ENCODE measurements around the gene BSPH1.
"Not testable (repeated sequence)": the region's sequence is repeated elsewhere in the genome, so short reads cannot be mapped to it uniquely, and the experiment has no call there.

The BSPH1 gene, protein sequence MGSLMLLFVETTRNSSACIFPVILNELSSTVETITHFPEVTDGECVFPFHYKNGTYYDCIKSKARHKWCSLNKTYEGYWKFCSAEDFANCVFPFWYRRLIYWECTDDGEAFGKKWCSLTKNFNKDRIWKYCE

GRCh38 chr19:47992070-47992469, at the start of gene BSPH1:
TSS of gene BSPH1 (minus strand) at chr19:47992170. CDS start at chr19:47992081, 89 bp downstream.
- DNase-seq (ENCODE audit: low spot score), result no peak

DNA sequence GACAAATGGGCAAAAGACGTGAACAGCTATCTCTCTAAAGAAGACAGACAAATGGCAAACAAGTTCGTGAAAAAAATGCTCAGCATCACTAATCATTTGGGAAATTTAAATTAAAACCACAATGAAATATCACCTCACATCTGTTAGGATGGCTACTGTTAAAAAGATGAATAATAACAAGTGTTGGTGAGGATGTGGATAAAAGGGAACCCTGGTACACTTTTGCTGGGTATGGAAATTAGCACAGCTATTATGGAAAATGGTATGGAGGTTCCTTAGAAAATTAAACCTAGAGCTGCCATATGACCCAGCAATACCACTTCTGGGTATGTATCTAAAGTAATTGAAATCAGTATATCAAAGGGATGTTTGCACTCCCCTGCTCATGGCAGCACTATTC, 44.8 kb upstream of the BSPH1 start:
- no peak for DNase-seq (ENCODE audit: low spot score)

DNA sequence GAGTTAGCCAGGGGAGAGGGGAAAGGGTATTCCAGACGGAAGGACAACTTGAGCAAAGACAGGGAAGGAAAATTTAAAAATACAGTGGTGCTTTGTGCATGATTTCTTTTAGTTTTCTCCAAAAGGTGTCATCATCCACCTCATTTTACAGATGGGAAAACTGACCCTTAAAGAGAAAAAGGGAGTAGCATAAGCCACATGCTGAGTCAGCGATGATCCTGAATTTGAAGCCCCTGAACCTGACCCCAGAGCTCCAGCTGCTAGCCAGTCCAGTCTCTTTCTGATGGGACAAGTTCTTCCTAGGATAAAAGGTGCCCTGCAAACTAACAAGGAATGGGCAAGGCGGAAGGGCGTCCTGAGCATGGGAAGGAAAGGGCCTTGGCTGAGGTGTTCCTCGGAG, 41.6 kb upstream of the BSPH1 start:
- DNase-seq (ENCODE audit: low spot score), result no peak

DNA sequence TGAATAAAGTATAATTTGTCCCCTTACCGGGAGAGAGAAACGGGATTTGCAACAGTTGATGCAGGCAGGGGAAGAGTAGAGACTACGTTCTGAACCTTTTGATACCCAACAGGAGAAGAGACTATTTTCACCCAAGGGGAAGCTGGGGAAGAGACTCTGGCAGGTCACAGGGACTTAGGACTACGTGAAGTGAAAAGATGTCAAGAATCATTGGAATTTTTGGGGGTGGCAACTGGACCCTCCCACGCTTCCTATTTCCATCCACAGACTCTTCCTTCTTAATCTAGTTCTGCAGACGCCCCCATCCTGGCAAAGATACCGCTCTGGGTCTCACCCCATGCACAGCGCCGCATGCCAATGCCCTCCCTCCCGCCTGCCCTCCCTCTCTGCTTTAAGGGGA, 38.1 kb upstream of the BSPH1 start:
- no peak for DNase-seq (ENCODE audit: low spot score)

GRCh38 chr19:48029431-48029830, 37.5 kb upstream of the BSPH1 start:
- no peak for DNase-seq (ENCODE audit: low spot score)

DNA sequence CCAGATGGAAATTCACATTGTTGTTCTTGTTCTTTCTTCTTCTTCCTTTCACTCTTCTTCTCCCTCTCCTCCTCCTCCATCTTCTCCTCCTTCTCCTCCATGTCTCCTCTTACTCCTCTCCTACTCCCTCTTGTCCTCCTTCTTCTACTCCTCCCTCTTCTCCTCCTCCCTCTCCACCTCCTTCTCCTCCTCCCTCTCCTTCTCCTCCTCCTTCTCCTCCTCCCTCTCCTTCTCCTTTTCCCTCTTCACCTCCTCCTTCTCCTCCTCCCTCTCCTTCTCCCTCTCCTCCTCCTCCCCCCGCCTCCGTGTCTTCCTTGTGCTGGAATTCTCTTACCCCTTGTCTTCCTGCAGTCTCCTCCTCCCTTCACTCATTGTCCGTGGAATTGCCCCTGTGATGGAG, 33.5 kb upstream of the BSPH1 start:
- DNase-seq (ENCODE audit: low spot score), result no peak

DNA sequence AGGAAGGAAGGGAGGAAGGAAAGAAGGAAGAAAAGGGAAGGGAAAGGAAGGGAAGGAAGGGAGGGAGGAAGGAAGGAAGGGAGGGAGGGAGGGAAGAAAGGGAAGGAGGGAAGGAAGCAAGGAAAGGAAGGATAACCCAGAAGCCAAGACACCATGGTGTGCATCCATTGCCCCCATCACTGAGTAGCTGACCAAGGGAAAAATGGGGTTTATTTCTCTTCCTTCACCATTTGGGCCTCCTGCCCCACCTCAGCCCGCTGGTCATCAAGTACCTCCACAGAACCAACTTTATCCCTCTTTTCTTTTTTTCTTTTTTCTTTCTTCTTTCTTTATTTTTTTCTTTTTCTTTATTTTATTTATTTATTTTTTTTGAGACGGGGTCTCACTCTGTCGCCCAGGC, 31.5 kb upstream of the BSPH1 start:
- no peak for DNase-seq (ENCODE audit: low spot score)

- no peak for DNase-seq (ENCODE audit: low spot score)
These were observed 31.0 kb upstream of the BSPH1 start for GRCh38 chr19:48023011-48023410.

DNA sequence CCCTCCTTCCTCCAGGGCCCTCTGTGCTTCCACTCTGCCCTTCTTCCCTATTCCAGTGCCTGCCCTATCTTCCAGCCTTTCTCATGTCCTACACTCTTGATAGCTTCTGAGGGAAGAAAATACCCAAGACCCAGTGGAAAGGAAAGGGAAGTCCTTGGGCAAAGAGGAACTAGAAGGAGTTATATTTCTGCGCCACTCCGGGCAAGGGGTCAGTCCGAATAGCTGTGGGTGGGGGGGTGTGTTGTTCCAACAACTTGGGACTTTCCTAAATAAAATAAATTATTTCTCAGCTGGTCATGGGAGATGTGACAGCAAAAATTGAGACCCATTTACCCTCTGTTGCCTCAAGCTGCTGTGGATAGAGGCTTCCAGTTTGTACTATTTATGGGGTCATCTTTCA, 28.7 kb upstream of the BSPH1 start:
- no peak for DNase-seq (ENCODE audit: low spot score)

DNA sequence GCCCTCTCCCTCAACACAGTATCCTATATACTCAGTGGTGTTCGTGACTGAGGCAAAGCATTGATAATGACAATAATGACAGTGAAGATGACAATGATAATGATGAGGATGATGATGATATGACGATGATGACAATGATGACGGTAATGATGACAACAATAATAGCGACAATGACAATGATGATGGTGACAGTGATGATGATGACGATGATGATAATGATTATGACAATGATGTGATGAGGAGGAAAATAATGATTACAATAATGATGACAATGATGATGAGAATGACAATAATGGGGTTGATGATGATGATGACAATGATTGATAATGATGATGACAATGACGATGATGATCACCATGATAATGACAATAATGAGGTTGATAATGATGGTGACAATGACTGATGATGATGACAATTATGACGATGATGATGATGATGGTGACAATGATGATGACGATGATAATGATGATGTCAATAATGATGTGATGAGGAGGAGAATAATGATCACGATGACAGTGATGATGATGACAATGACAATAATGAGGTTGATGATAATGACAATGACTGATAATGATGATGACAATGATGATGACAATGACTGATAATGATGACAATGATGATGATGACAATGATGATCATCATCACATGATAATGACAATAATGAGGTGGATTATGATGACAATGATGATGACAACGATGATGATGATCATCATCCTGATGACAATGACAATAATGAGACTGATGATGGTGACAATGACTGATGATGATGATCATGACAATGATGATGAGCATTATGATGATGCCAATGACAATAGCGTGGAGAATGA, 19.2 kb upstream of the BSPH1 start:
- DNase-seq (ENCODE audit: low spot score), result no peak

GRCh38 chr19:48006762-48007161, 14.8 kb upstream of the BSPH1 start:
- DNase-seq (ENCODE audit: low spot score), result no peak

GRCh38 chr19:48004236-48004635, 12.3 kb upstream of the BSPH1 start:
- no peak for DNase-seq (ENCODE audit: low spot score)

- DNase-seq (ENCODE audit: low spot score), result no peak
These were observed 8.9 kb upstream of the BSPH1 start for GRCh38 chr19:48000846-48001245.

GRCh38 chr19:47998800-47999199, 6.8 kb upstream of the BSPH1 start:
- DNase-seq (ENCODE audit: low spot score), result no peak

DNA sequence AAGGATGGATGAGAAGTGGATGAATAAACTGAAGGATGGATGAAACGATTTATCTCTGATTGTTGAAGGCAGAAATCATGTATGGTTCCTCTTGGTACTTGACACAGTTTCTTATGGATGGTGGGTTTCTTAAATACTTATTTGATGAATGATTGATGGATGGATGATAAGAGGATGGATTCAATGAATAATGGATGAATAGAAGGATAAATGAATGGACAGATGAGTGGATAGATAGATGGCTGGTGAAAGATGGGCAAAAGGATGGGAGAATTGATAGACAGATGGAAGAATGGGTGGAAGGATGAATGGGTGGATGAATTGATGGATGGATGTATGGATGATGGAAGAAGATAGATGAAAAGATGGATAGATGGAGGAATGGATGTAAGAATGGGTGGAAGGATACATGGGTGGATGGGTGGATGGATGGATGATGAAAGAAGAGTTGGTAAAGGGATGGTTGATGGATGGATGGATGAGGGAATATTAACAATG, 4.3 kb upstream of the BSPH1 start:
- no peak for DNase-seq (ENCODE audit: low spot score)

- no peak for DNase-seq (ENCODE audit: low spot score)
These were observed 2.3 kb upstream of the BSPH1 start, which contains the start of gene ELSPBP1 for GRCh38 chr19:47994209-47994802. TSS of gene ELSPBP1 (plus strand) at chr19:47994632. CDS start at chr19:48008668, 14,036 bp downstream.

GRCh38 chr19:47991191-47991808, 670 bp downstream of the BSPH1 start:
- DNase-seq (ENCODE audit: low spot score), result no peak

- DNase-seq (ENCODE audit: low spot score), result no peak
These were observed 18.4 kb downstream of the BSPH1 start for GRCh38 chr19:47973529-47973928.

DNA sequence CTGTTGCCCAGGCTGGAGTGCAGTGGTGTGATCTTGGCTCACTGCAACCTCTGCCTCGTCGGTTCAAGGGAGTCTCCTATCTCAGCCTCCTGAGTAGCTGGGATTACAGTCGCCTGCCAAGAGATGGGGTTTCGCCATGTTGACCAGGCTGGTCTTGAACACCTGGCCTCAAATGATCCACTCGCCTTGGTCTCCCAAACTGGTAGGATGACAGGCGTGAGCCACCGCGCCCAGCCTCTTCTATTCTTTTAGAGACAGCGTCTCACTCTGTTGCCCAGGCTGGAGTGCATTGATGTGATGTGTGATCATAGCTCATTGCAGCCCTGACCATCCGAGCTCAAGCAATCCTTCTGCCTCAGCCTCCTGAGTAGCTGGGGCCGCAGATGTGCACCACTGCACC, 36.0 kb downstream of the BSPH1 start:
- DNase-seq (ENCODE audit: low spot score), result not testable (repeated sequence)

DNA sequence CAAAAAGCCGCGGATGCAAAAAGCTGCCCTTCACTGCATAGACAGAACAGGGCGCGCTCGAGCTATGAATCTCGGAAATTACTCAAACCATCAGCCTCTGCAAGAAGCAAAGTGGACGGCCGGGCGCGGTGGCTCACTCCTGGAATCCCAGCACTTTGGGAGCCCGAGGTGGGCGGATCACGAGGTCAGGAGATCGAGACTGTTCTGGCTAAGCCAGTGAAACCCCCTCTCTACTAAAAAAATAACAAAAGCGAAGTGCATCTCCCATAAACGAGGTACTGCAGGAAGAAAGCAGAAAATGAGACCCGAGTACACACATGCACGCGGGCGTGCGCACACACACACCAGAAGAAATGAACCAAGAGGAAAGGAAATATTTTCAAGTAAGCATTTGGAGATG, 39.8 kb downstream of the BSPH1 start:
- not testable (repeated sequence) for DNase-seq (ENCODE audit: low spot score)

- DNase-seq (ENCODE audit: low spot score), result not testable (repeated sequence)
These were observed 42.0 kb downstream of the BSPH1 start for GRCh38 chr19:47949852-47950521.

GRCh38 chr19:47928581-47928980, 63.4 kb downstream of the BSPH1 start:
- not testable (repeated sequence) for DNase-seq (ENCODE audit: low spot score)

Data from left forelimb (tissue), 1 donor.